Parathyroid adenoma (tissue), 2 donors: Measurements from ENCODE around the gene SETD2.
"Not testable (repeated sequence)": the region's sequence is repeated elsewhere in the genome, so short reads cannot be mapped to it uniquely, and the experiment has no call there.

Source experiments
- H2AFZ ChIP-seq: fragments of 300-600 bp; sonication (generic); one replicate; pipeline ENCODE4 v1.7.0; 2017; ENCODE audit warnings: antibody characterized with exemption, mild to moderate bottlenecking
- H3K27ac ChIP-seq: fragments of 300-600 bp; sonication (generic); one replicate; pipeline ENCODE4 v1.7.0; 2017
- H3K27me3 ChIP-seq: fragments of 300-600 bp; sonication (generic); one replicate; pipeline ENCODE4 v1.7.0; 2017; ENCODE audit warnings: low read length; ENCODE audit not compliant: control insufficient read depth, insufficient read depth
- H3K36me3 ChIP-seq: fragments of 300-600 bp; sonication (generic); one replicate; pipeline ENCODE4 v1.7.0; 2017; ENCODE audit warnings: low read length; ENCODE audit not compliant: control insufficient read depth, insufficient read depth
- H3K4me1 ChIP-seq: fragments of 300-600 bp; sonication (generic); one replicate; pipeline ENCODE4 v1.7.0; 2017; ENCODE audit warnings: control low read depth
- H3K4me2 ChIP-seq: fragments of 300-600 bp; sonication (generic); one replicate; pipeline ENCODE4 v1.7.0; 2017; ENCODE audit warnings: low read length
- H3K4me3 ChIP-seq: fragments of 300-600 bp; sonication (generic); one replicate; pipeline ENCODE4 v1.7.0; 2017; ENCODE audit warnings: low read depth, low read length
- H3K79me2 ChIP-seq: fragments of 300-600 bp; sonication (generic); one replicate; pipeline ENCODE4 v1.7.0; 2017; ENCODE audit warnings: control low read depth
- H3K9ac ChIP-seq: fragments of 300-600 bp; sonication (generic); one replicate; pipeline ENCODE4 v1.7.0; 2017; ENCODE audit warnings: mild to moderate bottlenecking
- H3K9me3 ChIP-seq: fragments of 300-600 bp; sonication (generic); one replicate; pipeline ENCODE4 v1.7.0; 2017; ENCODE audit warnings: low read length; ENCODE audit not compliant: control insufficient read depth
- CTCF ChIP-seq: fragments of 300-600 bp; sonication (generic); IDR thresholded peaks from one replicate; pipeline ENCODE4 v1.7.0; 2017; ENCODE audit warnings: antibody characterized with exemption, mild to moderate bottlenecking
- donor health status: primary hyperparathyroidism.

Gene SETD2

GRCh38 chr3:47164007-47164881 lies at the start of gene SETD2:
Gene SETD2, minus strand, starts transcription at chr3:47164113. Its CDS starts 189 bp downstream, at chr3:47163924.
- H3K79me2 ChIP-seq, result peaks cover 53% of the 10 kb centered on the region
- no peaks in the 10 kb centered on the region for H3K27me3 ChIP-seq
- H3K4me3 ChIP-seq, result peak within 1 kb of the TSS; percentile 81
- H3K9me3 ChIP-seq, result no peaks in the 10 kb centered on the region
- peaks cover 11% of the 10 kb centered on the region for H3K4me1 ChIP-seq
- TF ChIP-seq CTCF, result peak; percentile 52
- peak within 1 kb of the TSS; percentile 79 for H3K9ac ChIP-seq
- H3K36me3 ChIP-seq, result no peaks in the 10 kb centered on the region
- peak within 1 kb of the TSS; percentile 86 for H3K4me2 ChIP-seq
- H3K27ac ChIP-seq, result peak within 1 kb of the TSS; percentile 79
- peak within 1 kb of the TSS; percentile 96 for H2AFZ ChIP-seq

GRCh38 chr3:47210863-47211405 lies 47.0 kb upstream of the SETD2 start:
- Histone ChIP-seq H3K36me3 (no peaks in the 10 kb centered on the region), H3K4me1 (peaks cover 4% of the 10 kb centered on the region), H2AFZ (no peak overlapping the region), H3K27me3 (no peaks in the 10 kb centered on the region), H3K4me3 (no peak overlapping the region), H3K9me3 (no peaks in the 10 kb centered on the region), H3K27ac (no peak overlapping the region), H3K4me2 (no peak overlapping the region), H3K9ac (no peak overlapping the region), H3K79me2 (no peaks in the 10 kb centered on the region)
- no peak for TF ChIP-seq CTCF

- not testable (repeated sequence) for H3K9ac ChIP-seq, H2AFZ ChIP-seq, H3K4me2 ChIP-seq, H3K9me3 ChIP-seq, H3K79me2 ChIP-seq, H3K4me1 ChIP-seq, H3K27me3 ChIP-seq, H3K27ac ChIP-seq, H3K4me3 ChIP-seq, H3K36me3 ChIP-seq
These were observed 42.1 kb upstream of the SETD2 start for GRCh38 chr3:47206022-47206421.

GRCh38 chr3:47204875-47205274 lies 41.0 kb upstream of the SETD2 start:
- Histone ChIP-seq H3K9me3 (no peaks in the 10 kb centered on the region), H3K27ac (no peak overlapping the region), H3K4me2 (no peak overlapping the region), H3K4me3 (no peak overlapping the region), H3K4me1 (no peaks in the 10 kb centered on the region), H3K36me3 (no peaks in the 10 kb centered on the region), H3K27me3 (no peaks in the 10 kb centered on the region), H3K9ac (no peak overlapping the region), H2AFZ (no peak overlapping the region), H3K79me2 (no peaks in the 10 kb centered on the region)
- no peak for TF ChIP-seq CTCF

- Histone ChIP-seq H3K36me3 (no peaks in the 10 kb centered on the region), H3K9ac (no peak overlapping the region), H3K4me2 (no peak overlapping the region), H3K27ac (no peak overlapping the region), H3K4me3 (no peak overlapping the region), H3K4me1 (no peaks in the 10 kb centered on the region), H3K79me2 (no peaks in the 10 kb centered on the region), H3K27me3 (no peaks in the 10 kb centered on the region), H2AFZ (no peak overlapping the region), H3K9me3 (no peaks in the 10 kb centered on the region)
- no peak for TF ChIP-seq CTCF
These were observed 38.6 kb upstream of the SETD2 start for GRCh38 chr3:47202542-47202941.
